ENCODE measurements around the gene ADAM10.

The ADAM10 gene

GRCh38 chr15:58564981-58565380 lies 184.5 kb downstream of the ADAM10 start:
- no peak overlapping the region for H3K9ac ChIP-seq (ENCODE audit: low read depth, low read length, poor library complexity)
- WGBS, 2 donors (ENCODE audit: extremely low coverage in 2 of 2, insufficient read length in 2 of 2, insufficient replicate concordance in 1 of 2), result no CpG with 5 or more reads among the region's 6 CpGs
- H2BK12ac ChIP-seq (ENCODE audit: low read length), result no peak overlapping the region
- no peak overlapping the region for H3K14ac ChIP-seq (ENCODE audit: low read length)
- no peak overlapping the region for H3K27ac ChIP-seq (replicated peaks; ENCODE audit: low read length)
- H2AFZ ChIP-seq (ENCODE audit: low read length), result no peak overlapping the region
- no peak overlapping the region for H2BK120ac ChIP-seq (ENCODE audit: low read depth, low read length)
- no peak overlapping the region for H4K91ac ChIP-seq (ENCODE audit: low read depth, low read length, poor library complexity)
- no peak overlapping the region for H2BK5ac ChIP-seq (ENCODE audit: low read length)
- H3K23ac ChIP-seq (ENCODE audit: low read depth, low read length, poor library complexity), result no peak overlapping the region
- peaks cover 0 to 4% of the 10 kb centered on the region in 2 donors for H3K9me3 ChIP-seq (replicated peaks in 1 of 2; ENCODE audit: control insufficient read depth in 2 of 2, insufficient read depth in 1 of 2, low read depth in 1 of 2, low read length in 2 of 2)
- H2BK15ac ChIP-seq (ENCODE audit: low read length), result no peak overlapping the region
- H3K4me3 ChIP-seq (ENCODE audit: low read length in 2 of 2), result no peak overlapping the region
- H2AK5ac ChIP-seq (ENCODE audit: low read depth, low read length), result no peak overlapping the region
- no peaks in the 10 kb centered on the region for H3K27me3 ChIP-seq (ENCODE audit: control insufficient read depth in 3 of 3, insufficient read depth in 3 of 3, low read depth in 1 of 3, low read length in 3 of 3)
- peaks cover 0 to 6% of the 10 kb centered on the region in 2 donors for H3K4me1 ChIP-seq (ENCODE audit: control insufficient read depth in 2 of 2, insufficient read depth in 1 of 2, low read depth in 1 of 2, low read length in 2 of 2)
- no peaks in the 10 kb centered on the region for H3K79me1 ChIP-seq (ENCODE audit: low read depth, low read length)
- no peak overlapping the region for H4K8ac ChIP-seq (ENCODE audit: low read depth, low read length)
- H3K4me2 ChIP-seq (ENCODE audit: insufficient read depth, low read length, poor library complexity, severe bottlenecking), result no peak overlapping the region
- no peaks in the 10 kb centered on the region for H3K36me3 ChIP-seq (replicated peaks in 1 of 2; ENCODE audit: control insufficient read depth in 2 of 2, insufficient read depth in 2 of 2, low read length in 2 of 2)
- no peak for DNase-seq (ENCODE audit: low spot score)
- no peak overlapping the region for H3K4ac ChIP-seq (ENCODE audit: low read length)
- no peak overlapping the region for H3K18ac ChIP-seq (ENCODE audit: low read length)

- Histone ChIP-seq H3K9me3 (replicated peaks in 1 of 2; ENCODE audit: control insufficient read depth in 2 of 2, insufficient read depth in 1 of 2, low read depth in 1 of 2, low read length in 2 of 2) (peaks cover 0 to 2% of the 10 kb centered on the region in 2 donors), H4K8ac (ENCODE audit: low read depth, low read length) (no peak overlapping the region), H3K36me3 (replicated peaks in 1 of 2; ENCODE audit: control insufficient read depth in 2 of 2, insufficient read depth in 2 of 2, low read length in 2 of 2) (no peaks in the 10 kb centered on the region), H2AFZ (ENCODE audit: low read length) (no peak overlapping the region), H3K4me3 (ENCODE audit: low read length in 2 of 2) (no peak overlapping the region), H3K18ac (ENCODE audit: low read length) (no peak overlapping the region), H2BK12ac (ENCODE audit: low read length) (no peak overlapping the region), H3K9ac (ENCODE audit: low read depth, low read length, poor library complexity) (no peak overlapping the region), H3K14ac (ENCODE audit: low read length) (no peak overlapping the region), H3K27me3 (ENCODE audit: control insufficient read depth in 3 of 3, insufficient read depth in 3 of 3, low read depth in 1 of 3, low read length in 3 of 3) (no peaks in the 10 kb centered on the region), H3K79me1 (ENCODE audit: low read depth, low read length) (no peaks in the 10 kb centered on the region), H3K23ac (ENCODE audit: low read depth, low read length, poor library complexity) (no peak overlapping the region), H2BK5ac (ENCODE audit: low read length) (no peak overlapping the region), H4K91ac (ENCODE audit: low read depth, low read length, poor library complexity) (no peak overlapping the region), H2AK5ac (ENCODE audit: low read depth, low read length) (no peak overlapping the region), H2BK15ac (ENCODE audit: low read length) (no peak overlapping the region), H3K4ac (ENCODE audit: low read length) (no peak overlapping the region), H3K27ac (replicated peaks; ENCODE audit: low read length) (no peak overlapping the region), H2BK120ac (ENCODE audit: low read depth, low read length) (no peak overlapping the region), H3K4me1 (ENCODE audit: control insufficient read depth in 2 of 2, insufficient read depth in 1 of 2, low read depth in 1 of 2, low read length in 2 of 2) (peaks cover 0 to 3% of the 10 kb centered on the region in 2 donors), H3K4me2 (ENCODE audit: insufficient read depth, low read length, poor library complexity, severe bottlenecking) (no peak overlapping the region)
- DNase-seq (ENCODE audit: low spot score), result no peak
- WGBS, 2 donors (ENCODE audit: extremely low coverage in 2 of 2, insufficient read length in 2 of 2, insufficient replicate concordance in 1 of 2), result no CpG with 5 or more reads among the region's 3 CpGs
Measured at GRCh38 chr15:58562135-58562534, 187.4 kb downstream of the ADAM10 start.

- WGBS, 2 donors (ENCODE audit: extremely low coverage in 2 of 2, insufficient read length in 2 of 2, insufficient replicate concordance in 1 of 2), result no CpG with 5 or more reads among the region's 1 CpG
- Histone ChIP-seq H2BK5ac (ENCODE audit: low read length) (no peak overlapping the region), H4K8ac (ENCODE audit: low read depth, low read length) (no peak overlapping the region), H2AK5ac (ENCODE audit: low read depth, low read length) (no peak overlapping the region), H3K4me2 (ENCODE audit: insufficient read depth, low read length, poor library complexity, severe bottlenecking) (no peak overlapping the region), H2AFZ (ENCODE audit: low read length) (no peak overlapping the region), H3K4ac (ENCODE audit: low read length) (no peak overlapping the region), H3K18ac (ENCODE audit: low read length) (no peak overlapping the region), H2BK12ac (ENCODE audit: low read length) (no peak overlapping the region), H3K36me3 (replicated peaks in 1 of 2; ENCODE audit: control insufficient read depth in 2 of 2, insufficient read depth in 2 of 2, low read length in 2 of 2) (no peaks in the 10 kb centered on the region), H4K91ac (ENCODE audit: low read depth, low read length, poor library complexity) (no peak overlapping the region), H3K14ac (ENCODE audit: low read length) (no peak overlapping the region), H3K4me3 (ENCODE audit: low read length in 2 of 2) (no peak overlapping the region), H3K23ac (ENCODE audit: low read depth, low read length, poor library complexity) (no peak overlapping the region), H3K79me1 (ENCODE audit: low read depth, low read length) (no peaks in the 10 kb centered on the region), H3K27me3 (ENCODE audit: control insufficient read depth in 3 of 3, insufficient read depth in 3 of 3, low read depth in 1 of 3, low read length in 3 of 3) (no peaks in the 10 kb centered on the region), H2BK120ac (ENCODE audit: low read depth, low read length) (no peak overlapping the region), H3K4me1 (ENCODE audit: control insufficient read depth in 2 of 2, insufficient read depth in 1 of 2, low read depth in 1 of 2, low read length in 2 of 2) (peaks cover 0 to 3% of the 10 kb centered on the region in 2 donors), H2BK15ac (ENCODE audit: low read length) (no peak overlapping the region), H3K27ac (replicated peaks; ENCODE audit: low read length) (no peak overlapping the region), H3K9me3 (replicated peaks in 1 of 2; ENCODE audit: control insufficient read depth in 2 of 2, insufficient read depth in 1 of 2, low read depth in 1 of 2, low read length in 2 of 2) (peaks cover 0 to 2% of the 10 kb centered on the region in 2 donors), H3K9ac (ENCODE audit: low read depth, low read length, poor library complexity) (no peak overlapping the region)
- DNase-seq (ENCODE audit: low spot score), result no peak
Measured at GRCh38 chr15:58561321-58561720, 188.2 kb downstream of the ADAM10 start.

- Histone ChIP-seq H2BK12ac (ENCODE audit: low read length) (no peak overlapping the region), H3K4ac (ENCODE audit: low read length) (no peak overlapping the region), H2AK5ac (ENCODE audit: low read depth, low read length) (no peak overlapping the region), H2AFZ (ENCODE audit: low read length) (no peak overlapping the region), H3K4me2 (ENCODE audit: insufficient read depth, low read length, poor library complexity, severe bottlenecking) (no peak overlapping the region), H3K9ac (ENCODE audit: low read depth, low read length, poor library complexity) (no peak overlapping the region), H2BK120ac (ENCODE audit: low read depth, low read length) (no peak overlapping the region), H3K18ac (ENCODE audit: low read length) (no peak overlapping the region), H3K4me1 (ENCODE audit: control insufficient read depth in 2 of 2, insufficient read depth in 1 of 2, low read depth in 1 of 2, low read length in 2 of 2) (no peaks in the 10 kb centered on the region), H3K23ac (ENCODE audit: low read depth, low read length, poor library complexity) (no peak overlapping the region), H3K27ac (replicated peaks; ENCODE audit: low read length) (no peak overlapping the region), H3K27me3 (ENCODE audit: control insufficient read depth in 3 of 3, insufficient read depth in 3 of 3, low read depth in 1 of 3, low read length in 3 of 3) (no peaks in the 10 kb centered on the region), H4K91ac (ENCODE audit: low read depth, low read length, poor library complexity) (no peak overlapping the region), H3K4me3 (ENCODE audit: low read length in 2 of 2) (no peak overlapping the region), H3K36me3 (replicated peaks in 1 of 2; ENCODE audit: control insufficient read depth in 2 of 2, insufficient read depth in 2 of 2, low read length in 2 of 2) (no peaks in the 10 kb centered on the region), H3K9me3 (replicated peaks in 1 of 2; ENCODE audit: control insufficient read depth in 2 of 2, insufficient read depth in 1 of 2, low read depth in 1 of 2, low read length in 2 of 2) (peaks cover 0 to 2% of the 10 kb centered on the region in 2 donors), H2BK5ac (ENCODE audit: low read length) (no peak overlapping the region), H2BK15ac (ENCODE audit: low read length) (no peak overlapping the region), H3K79me1 (ENCODE audit: low read depth, low read length) (no peaks in the 10 kb centered on the region), H3K14ac (ENCODE audit: low read length) (no peak overlapping the region), H4K8ac (ENCODE audit: low read depth, low read length) (no peak overlapping the region)
- DNase-seq (ENCODE audit: low spot score), result no peak
- WGBS, 2 donors (ENCODE audit: extremely low coverage in 2 of 2, insufficient read length in 2 of 2, insufficient replicate concordance in 1 of 2), result no CpG with 5 or more reads among the region's 6 CpGs
Measured at GRCh38 chr15:58559904-58560588, 189.5 kb downstream of the ADAM10 start.
